Measurements from ENCODE around the gene INPP5K.

The INPP5K gene

GRCh38 chr17:1560101-1560857 is 43.9 kb upstream of the INPP5K start:
- no peak overlapping the region for H3K4me3 ChIP-seq (ENCODE audit: low read length)
- no peak for DNase-seq (ENCODE audit: low read depth)
- TF ChIP-seq CTCF (IDR thresholded peaks at IDR 0.05; ENCODE audit: insufficient read depth, low read depth, low read length, missing control alignments): no peak

GRCh38 chr17:1559047-1560043 is 42.9 kb upstream of the INPP5K start:
- no peak for DNase-seq (ENCODE audit: low read depth)
- no peak overlapping the region for H3K4me3 ChIP-seq (ENCODE audit: low read length)
- no peak for TF ChIP-seq CTCF (IDR thresholded peaks at IDR 0.05; ENCODE audit: insufficient read depth, low read depth, low read length, missing control alignments)

GRCh38 chr17:1558401-1558800 is 42.0 kb upstream of the INPP5K start:
- no peak for TF ChIP-seq CTCF (IDR thresholded peaks at IDR 0.05; ENCODE audit: insufficient read depth, low read depth, low read length, missing control alignments)
- no peak for DNase-seq (ENCODE audit: low read depth)
- no peak overlapping the region for H3K4me3 ChIP-seq (ENCODE audit: low read length)

GRCh38 chr17:1557355-1558095 is 41.1 kb upstream of the INPP5K start:
- DNase-seq (ENCODE audit: low read depth): peak; percentile 69
- no peak for TF ChIP-seq CTCF (IDR thresholded peaks at IDR 0.05; ENCODE audit: insufficient read depth, low read depth, low read length, missing control alignments)
- H3K4me3 ChIP-seq (ENCODE audit: low read length): no peak overlapping the region

GRCh38 chr17:1555651-1556471 is 39.4 kb upstream of the INPP5K start:
- TF ChIP-seq CTCF (IDR thresholded peaks at IDR 0.05; ENCODE audit: insufficient read depth, low read depth, low read length, missing control alignments): no peak
- no peak overlapping the region for H3K4me3 ChIP-seq (ENCODE audit: low read length)
- no peak for DNase-seq (ENCODE audit: low read depth)
